ENCODE results near the gene ZFX.

- TF ChIP-seq CTCF (IDR thresholded peaks at IDR 0.05 in 4 of 5, conservative IDR thresholded peaks at IDR 0.05 in 1 of 5) (no peak), POLR2A (IDR thresholded peaks at IDR 0.05) (no peak)
These were observed 12.3 kb upstream of the ZFX start for GRCh38 chrX:24137192-24137591.
